CD14-positive monocyte (primary cell): ENCODE data around the gene KLF6. TPM values are rescaled to one million over a fixed set of nuclear protein-coding genes. Genes with fewer than 3 reads are reported as not detected.

Experiments used
- DNase-seq, 3 donors: peaks; one replicate each; pipeline ENCODE4 v3.0.0-alpha.2; 2011 to 2022
- H2AFZ ChIP-seq: 2 replicates; pipeline ENCODE4 v1.6.0; 2012; ENCODE audit warnings: mild to moderate bottlenecking, low read depth, low read length, inconsistent platforms; ENCODE audit not compliant: insufficient read depth, poor library complexity, severe bottlenecking
- H3K27ac ChIP-seq, 2 donors: 1 replicate in 1 of 2; 2 replicates in 1 of 2; pipeline ENCODE4 v1.5.1; 2012 to 2013; ENCODE audit warnings: low read length in 2 of 2, control low read depth in 1 of 2, inconsistent platforms in 1 of 2, low read depth in 1 of 2, mild to moderate bottlenecking in 1 of 2
- H3K27me3 ChIP-seq, 2 donors: one replicate each; pipeline versions ENCODE4 v1.6.0 to v1.6.1; 2011 to 2013; ENCODE audit warnings: low read length in 2 of 2; ENCODE audit not compliant: control insufficient read depth in 2 of 2, insufficient read depth in 2 of 2
- H3K36me3 ChIP-seq, 2 donors: replicated peaks in 1 of 2; 1 replicate in 1 of 2; 2 replicates in 1 of 2; pipeline versions ENCODE4 v1.5.1 to v1.6.1; 2012 to 2013; ENCODE audit warnings: low read length in 2 of 2, control low read depth in 1 of 2, inconsistent platforms in 1 of 2, mild to moderate bottlenecking in 1 of 2; ENCODE audit not compliant: insufficient read depth in 2 of 2, control insufficient read depth in 1 of 2
- H3K4me1 ChIP-seq, 2 donors: 1 replicate in 1 of 2; 2 replicates in 1 of 2; pipeline versions ENCODE4 v1.5.1 to v1.6.1; 2012 to 2013; ENCODE audit warnings: low read length in 2 of 2, control low read depth in 1 of 2, inconsistent platforms in 1 of 2, mild to moderate bottlenecking in 1 of 2, moderate library complexity in 1 of 2; ENCODE audit not compliant: insufficient read depth in 2 of 2, control insufficient read depth in 1 of 2
- H3K4me2 ChIP-seq: replicated peaks from 2 replicates; pipeline ENCODE3; 2012; ENCODE audit warnings: low read length, moderate library complexity, mild to moderate bottlenecking; ENCODE audit not compliant: poor library complexity, severe bottlenecking; ENCODE audit errors: extremely low read depth
- H3K4me3 ChIP-seq, 3 experiments: fragments of 200-600 bp in 1 of 3; sonication (generic) in 1 of 3; replicated peaks in 1 of 3; 1 replicate in 2 of 3; 2 replicates in 1 of 3; pipeline ENCODE4 v1.5.1; 2011 to 2013; ENCODE audit warnings: low read length in 3 of 3, mild to moderate bottlenecking in 3 of 3, control low read depth in 2 of 3, low read depth in 2 of 3, inconsistent platforms in 1 of 3, moderate library complexity in 1 of 3
- H3K79me2 ChIP-seq: 2 replicates; pipeline ENCODE4 v1.6.0; 2012; ENCODE audit warnings: mild to moderate bottlenecking, control low read depth, inconsistent platforms, low read length, moderate library complexity; ENCODE audit not compliant: insufficient read depth
- H3K9ac ChIP-seq: 2 replicates; pipeline ENCODE4 v1.6.0; 2017; ENCODE audit warnings: low read length, mild to moderate bottlenecking; ENCODE audit not compliant: insufficient read depth, poor library complexity, severe bottlenecking
- H3K9me3 ChIP-seq, 2 donors: replicated peaks in 1 of 2; 1 replicate in 1 of 2; 2 replicates in 1 of 2; pipeline versions ENCODE4 v1.5.1 to v1.6.1; 2012 to 2013; ENCODE audit warnings: low read length in 2 of 2, control low read depth in 1 of 2; ENCODE audit not compliant: control insufficient read depth in 1 of 2, insufficient read depth in 1 of 2
- H4K20me1 ChIP-seq: 2 replicates; pipeline ENCODE4 v1.6.0; 2012; ENCODE audit warnings: mild to moderate bottlenecking, low read length, control low read depth, moderate library complexity; ENCODE audit not compliant: insufficient read depth
- H3K27ac Mint-ChIP-seq, 7 donors: one replicate each; pipeline ENCODE4 v1.8.0; 2020; ENCODE audit warnings: mild to moderate bottlenecking in 7 of 7, mixed read lengths in 7 of 7, moderate library complexity in 6 of 7, inconsistent platforms in 2 of 7
- H3K27me3 Mint-ChIP-seq, 3 donors: one replicate each; pipeline ENCODE4 v1.8.0; 2021 to 2022; ENCODE audit warnings: low read depth in 3 of 3, mild to moderate bottlenecking in 3 of 3, mixed read lengths in 3 of 3, moderate library complexity in 3 of 3, inconsistent platforms in 1 of 3
- H3K36me3 Mint-ChIP-seq, 2 donors: one replicate each; pipeline ENCODE4 v1.8.0; 2020; ENCODE audit warnings: mixed read lengths in 2 of 2, inconsistent platforms in 1 of 2, mild to moderate bottlenecking in 1 of 2
- H3K4me1 Mint-ChIP-seq: one replicate; pipeline ENCODE4 v1.8.0; 2020; ENCODE audit warnings: mild to moderate bottlenecking, mixed read lengths
- H3K4me3 Mint-ChIP-seq, 2 donors: one replicate each; pipeline ENCODE4 v1.8.0; 2020; ENCODE audit warnings: mild to moderate bottlenecking in 2 of 2, mixed read lengths in 2 of 2, moderate library complexity in 1 of 2
- H3K9me3 Mint-ChIP-seq, 7 donors: one replicate each; pipeline ENCODE4 v1.8.0; 2020 to 2022; ENCODE audit warnings: mixed read lengths in 7 of 7, mild to moderate bottlenecking in 6 of 7, moderate library complexity in 6 of 7, inconsistent platforms in 2 of 7
- CTCF ChIP-seq: fragments of 200-600 bp; IDR thresholded peaks from one replicate; pipeline ENCODE4 v1.8.0; 2022; ENCODE audit warnings: antibody characterized with exemption, mild to moderate bottlenecking
- WGBS: methylation state at CpG from one replicate; pipeline ENCODE4 v1.1.5; 2013; ENCODE audit warnings: missing lambda C conversion rate; ENCODE audit not compliant: insufficient coverage; 5-methylcytosine and 5-hydroxymethylcytosine counted together
- intact Hi-C, 2 donors: fragments of 100-400 bp; cut with micrococcal nuclease; formaldehyde crosslinking; loops; one replicate each; pipeline versions ENCODE4 v1.15.0 to v1.15.1; 2023
- polyA plus RNA-seq, 3 donors: library from polyadenylated mRNA; depleted of rRNA in 1 of 3; unstranded in 2 of 3; stranded (reverse) in 1 of 3; fragments of 300-500 nt in 2 of 3; fragments of >200 nt in 1 of 3; fragmentation: Illumina TruSeq in 2 of 3; gene quantifications; 1 replicate in 2 of 3; 2 replicates in 1 of 3; pipeline ENCODE4 v1.2.3, GENCODE V29; 2012 to 2021

KLF6 gene
- polyA plus RNA-seq, 3 donors = 436 to 510 (median 499) TPM

DNA sequence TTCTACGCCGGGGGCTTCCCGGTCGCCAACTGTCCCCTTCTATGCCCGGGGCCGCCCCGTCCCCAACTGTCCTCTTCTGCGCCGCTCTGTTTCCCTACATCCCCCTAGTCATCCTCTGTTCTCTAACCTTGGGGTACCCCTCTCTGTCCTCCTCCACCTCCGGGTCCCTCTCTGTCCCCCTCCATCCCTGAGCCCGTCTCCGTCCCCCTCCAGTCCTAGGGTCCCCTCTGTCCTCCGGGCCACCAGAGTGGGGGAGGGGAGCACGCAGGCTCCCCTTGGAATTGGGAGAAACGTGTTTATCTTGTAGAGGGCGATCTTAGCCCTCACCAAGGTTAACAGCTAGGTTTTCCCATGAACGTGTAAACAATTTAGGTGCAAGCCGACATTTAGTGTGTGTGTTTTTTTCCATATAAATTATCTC lies 852 bp upstream of the KLF6 start:
- peaks cover 50% of the 10 kb centered on the region for H3K79me2 ChIP-seq
- TF ChIP-seq CTCF = no peak
- H3K9me3 Mint-ChIP-seq = peaks cover 4 to 18% (median 7%) of the 10 kb centered on the region in 7 donors
- peak overlapping the region; percentile 65 to 85 (median 69) for H3K4me3 ChIP-seq
- peaks cover 36 to 43% of the 10 kb centered on the region in 2 donors for H3K36me3 Mint-ChIP-seq
- H3K9ac ChIP-seq = peak overlapping the region; percentile 99
- H3K27ac Mint-ChIP-seq = peak overlapping the region; percentile 94 to 99 (median 98)
- H2AFZ ChIP-seq = no peak overlapping the region
- H4K20me1 ChIP-seq = peaks cover 40% of the 10 kb centered on the region
- peaks cover 27% of the 10 kb centered on the region for H3K4me1 Mint-ChIP-seq
- H3K4me3 Mint-ChIP-seq = peak overlapping the region; percentile 80 to 88
- H3K36me3 ChIP-seq = peaks cover 16 to 19% of the 10 kb centered on the region in 2 donors
- H3K27me3 ChIP-seq = no peaks in the 10 kb centered on the region
- H3K27ac ChIP-seq = peak overlapping the region; percentile 89 to 99
- H3K4me1 ChIP-seq = peaks cover 22 to 23% of the 10 kb centered on the region in 2 donors
- no peaks in the 10 kb centered on the region for H3K9me3 ChIP-seq
- H3K27me3 Mint-ChIP-seq = peaks cover 1 to 8% (median 5%) of the 10 kb centered on the region in 3 donors
- intact Hi-C loops = loop anchor here (1.0 to 10.0 kb wide), 7 partner anchors 19 to 869 kb away; no protein-coding TSS in a partner anchor
- peak overlapping the region; percentile 79 for H3K4me2 ChIP-seq
- 0% methylated on average over 9 of the region's 18 CpGs for WGBS
- DNase-seq = peak in 1 of 3 donors; percentile 39

DNA sequence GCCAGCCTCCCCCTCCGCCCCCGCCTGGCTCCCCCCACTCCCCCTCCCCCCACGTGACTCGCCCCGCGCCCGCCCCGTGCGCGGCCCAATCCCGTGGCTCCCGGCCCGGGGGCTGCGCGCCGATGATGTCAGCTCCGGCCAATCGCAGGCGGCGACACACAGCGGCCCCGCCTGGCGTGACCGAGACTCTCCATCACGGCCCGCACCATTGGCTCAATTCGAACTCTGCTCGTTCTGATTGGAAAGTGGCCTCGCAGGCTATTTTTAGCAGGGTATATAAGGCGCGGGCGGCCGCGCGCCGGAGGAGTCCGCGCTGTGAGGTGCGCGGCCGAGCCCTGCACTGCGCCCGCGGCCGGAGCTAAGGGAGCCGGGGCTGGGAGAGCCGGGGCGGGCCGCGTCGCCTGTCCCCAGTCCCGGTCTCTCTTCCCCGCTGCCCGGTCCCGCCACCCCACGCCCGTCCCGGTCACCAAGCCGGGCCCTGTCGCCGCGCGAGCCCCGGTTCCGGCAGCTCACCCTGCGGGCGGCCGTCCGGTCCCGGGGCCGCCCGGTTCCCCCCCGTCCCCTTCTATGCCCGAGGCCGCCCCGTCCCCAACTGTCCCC lies 342 bp upstream of the KLF6 start:
- Mint-ChIP-seq H3K36me3 (peaks cover 41 to 48% of the 10 kb centered on the region in 2 donors), H3K27me3 (peaks cover 1 to 8% (median 3%) of the 10 kb centered on the region in 3 donors), H3K4me1 (peaks cover 32% of the 10 kb centered on the region), H3K4me3 (peak overlapping the region; percentile 88 to 94), H3K27ac (peak overlapping the region; percentile 94 to 99 (median 98)), H3K9me3 (peaks cover 4 to 15% (median 7%) of the 10 kb centered on the region in 7 donors)
- Histone ChIP-seq H3K4me1 (peaks cover 27 to 29% of the 10 kb centered on the region in 2 donors), H3K9ac (peak overlapping the region; percentile 100), H3K27ac (peak overlapping the region; percentile 95 to 100), H2AFZ (no peak overlapping the region), H4K20me1 (peaks cover 45% of the 10 kb centered on the region), H3K4me2 (peak overlapping the region; percentile 79), H3K4me3 (peak overlapping the region; percentile 94 to 99 (median 95)), H3K27me3 (no peaks in the 10 kb centered on the region), H3K9me3 (no peaks in the 10 kb centered on the region), H3K79me2 (peaks cover 55% of the 10 kb centered on the region), H3K36me3 (peaks cover 22 to 24% of the 10 kb centered on the region in 2 donors)
- under 1% methylated on average over 67 of the region's 76 CpGs for WGBS
- no peak for TF ChIP-seq CTCF
- intact Hi-C loops = loop anchor here (1.0 to 10.0 kb wide), 6 partner anchors 20 to 869 kb away; no protein-coding TSS in a partner anchor
- DNase-seq = peak; percentile 98 to 99 (median 99)
